ENCODE data around the gene FAM110A.
"Not testable (repeated sequence)": the region's sequence is repeated elsewhere in the genome, so short reads cannot be mapped to it uniquely, and the experiment has no call there.

Gene FAM110A

GRCh38 chr20:833450-834150 is at the start of gene FAM110A:
Gene FAM110A (plus strand): TSS chr20:833715. CDS start chr20:844805, 11,090 bp downstream.
- Histone ChIP-seq H3K27me3 (ENCODE audit: control insufficient read depth in 1 of 2, insufficient read depth in 2 of 2, low read length in 2 of 2) (no peaks in the 10 kb centered on the region), H3K36me3 (ENCODE audit: insufficient read depth, low read length) (no peaks in the 10 kb centered on the region), H3K4me1 (ENCODE audit: insufficient read depth, low read length) (peaks cover 4% of the 10 kb centered on the region), H3K9ac (ENCODE audit: low read length) (no peak within 1 kb of the TSS), H3K9me3 (ENCODE audit: low read length) (no peaks in the 10 kb centered on the region), H3K27ac (ENCODE audit: low read depth, low read length) (peak within 1 kb of the TSS; percentile 21), H3K4me3 (ENCODE audit: low read depth in 1 of 2, low read length in 2 of 2) (peak within 1 kb of the TSS; percentile 66 to 70)

GRCh38 chr20:787825-788224 is 45.7 kb upstream of the FAM110A start:
- Histone ChIP-seq H3K36me3 (ENCODE audit: insufficient read depth, low read length) (no peaks in the 10 kb centered on the region), H3K27ac (ENCODE audit: low read depth, low read length) (no peak overlapping the region), H3K9me3 (ENCODE audit: low read length) (no peaks in the 10 kb centered on the region), H3K9ac (ENCODE audit: low read length) (no peak overlapping the region), H3K27me3 (ENCODE audit: control insufficient read depth in 1 of 2, insufficient read depth in 2 of 2, low read length in 2 of 2) (no peaks in the 10 kb centered on the region), H3K4me3 (ENCODE audit: low read depth in 1 of 2, low read length in 2 of 2) (no peak overlapping the region), H3K4me1 (ENCODE audit: insufficient read depth, low read length) (no peaks in the 10 kb centered on the region)

GRCh38 chr20:791056-791455 is 42.5 kb upstream of the FAM110A start:
- Histone ChIP-seq H3K4me3 (ENCODE audit: low read depth in 1 of 2, low read length in 2 of 2) (no peak overlapping the region), H3K9me3 (ENCODE audit: low read length) (no peaks in the 10 kb centered on the region), H3K9ac (ENCODE audit: low read length) (no peak overlapping the region), H3K4me1 (ENCODE audit: insufficient read depth, low read length) (no peaks in the 10 kb centered on the region), H3K36me3 (ENCODE audit: insufficient read depth, low read length) (no peaks in the 10 kb centered on the region), H3K27ac (ENCODE audit: low read depth, low read length) (no peak overlapping the region), H3K27me3 (ENCODE audit: control insufficient read depth in 1 of 2, insufficient read depth in 2 of 2, low read length in 2 of 2) (no peaks in the 10 kb centered on the region)

GRCh38 chr20:792248-792647 is 41.3 kb upstream of the FAM110A start:
- no peaks in the 10 kb centered on the region for H3K36me3 ChIP-seq (ENCODE audit: insufficient read depth, low read length)
- no peaks in the 10 kb centered on the region for H3K27me3 ChIP-seq (ENCODE audit: control insufficient read depth in 1 of 2, insufficient read depth in 2 of 2, low read length in 2 of 2)
- H3K9ac ChIP-seq (ENCODE audit: low read length): no peak overlapping the region
- H3K27ac ChIP-seq (ENCODE audit: low read depth, low read length): no peak overlapping the region
- H3K4me3 ChIP-seq (ENCODE audit: low read depth in 1 of 2, low read length in 2 of 2): no peak overlapping the region
- no peaks in the 10 kb centered on the region for H3K4me1 ChIP-seq (ENCODE audit: insufficient read depth, low read length)
- H3K9me3 ChIP-seq (ENCODE audit: low read length): no peaks in the 10 kb centered on the region

GRCh38 chr20:796921-797320 is 36.6 kb upstream of the FAM110A start:
- Histone ChIP-seq H3K4me1 (ENCODE audit: insufficient read depth, low read length) (no peaks in the 10 kb centered on the region), H3K9ac (ENCODE audit: low read length) (no peak overlapping the region), H3K36me3 (ENCODE audit: insufficient read depth, low read length) (no peaks in the 10 kb centered on the region), H3K27me3 (ENCODE audit: control insufficient read depth in 1 of 2, insufficient read depth in 2 of 2, low read length in 2 of 2) (no peaks in the 10 kb centered on the region), H3K27ac (ENCODE audit: low read depth, low read length) (no peak overlapping the region), H3K4me3 (ENCODE audit: low read depth in 1 of 2, low read length in 2 of 2) (no peak overlapping the region), H3K9me3 (ENCODE audit: low read length) (no peaks in the 10 kb centered on the region)

- not testable (repeated sequence) for H3K4me3 ChIP-seq (ENCODE audit: low read depth in 1 of 2, low read length in 2 of 2); H3K4me1 ChIP-seq (ENCODE audit: insufficient read depth, low read length); H3K9ac ChIP-seq (ENCODE audit: low read length); H3K9me3 ChIP-seq (ENCODE audit: low read length); H3K27ac ChIP-seq (ENCODE audit: low read depth, low read length); H3K36me3 ChIP-seq (ENCODE audit: insufficient read depth, low read length); H3K27me3 ChIP-seq (ENCODE audit: control insufficient read depth in 1 of 2, insufficient read depth in 2 of 2, low read length in 2 of 2)
Measured at GRCh38 chr20:798746-799145, 34.8 kb upstream of the FAM110A start.

GRCh38 chr20:800026-800425 is 33.5 kb upstream of the FAM110A start:
- not testable (repeated sequence) for H3K4me3 ChIP-seq (ENCODE audit: low read depth in 1 of 2, low read length in 2 of 2); H3K9ac ChIP-seq (ENCODE audit: low read length); H3K27me3 ChIP-seq (ENCODE audit: control insufficient read depth in 1 of 2, insufficient read depth in 2 of 2, low read length in 2 of 2); H3K27ac ChIP-seq (ENCODE audit: low read depth, low read length); H3K36me3 ChIP-seq (ENCODE audit: insufficient read depth, low read length); H3K9me3 ChIP-seq (ENCODE audit: low read length); H3K4me1 ChIP-seq (ENCODE audit: insufficient read depth, low read length)

GRCh38 chr20:801678-802077 is 31.8 kb upstream of the FAM110A start:
- Histone ChIP-seq H3K27me3 (ENCODE audit: control insufficient read depth in 1 of 2, insufficient read depth in 2 of 2, low read length in 2 of 2) (no peaks in the 10 kb centered on the region), H3K4me3 (ENCODE audit: low read depth in 1 of 2, low read length in 2 of 2) (no peak overlapping the region), H3K9ac (ENCODE audit: low read length) (no peak overlapping the region), H3K9me3 (ENCODE audit: low read length) (no peaks in the 10 kb centered on the region), H3K4me1 (ENCODE audit: insufficient read depth, low read length) (no peaks in the 10 kb centered on the region), H3K36me3 (ENCODE audit: insufficient read depth, low read length) (no peaks in the 10 kb centered on the region), H3K27ac (ENCODE audit: low read depth, low read length) (no peak overlapping the region)

GRCh38 chr20:805713-806112 is 27.8 kb upstream of the FAM110A start:
- no peak overlapping the region for H3K9ac ChIP-seq (ENCODE audit: low read length)
- no peak overlapping the region for H3K27ac ChIP-seq (ENCODE audit: low read depth, low read length)
- H3K4me1 ChIP-seq (ENCODE audit: insufficient read depth, low read length): no peaks in the 10 kb centered on the region
- H3K4me3 ChIP-seq (ENCODE audit: low read depth in 1 of 2, low read length in 2 of 2): no peak overlapping the region
- H3K9me3 ChIP-seq (ENCODE audit: low read length): no peaks in the 10 kb centered on the region
- H3K27me3 ChIP-seq (ENCODE audit: control insufficient read depth in 1 of 2, insufficient read depth in 2 of 2, low read length in 2 of 2): no peaks in the 10 kb centered on the region
- H3K36me3 ChIP-seq (ENCODE audit: insufficient read depth, low read length): no peaks in the 10 kb centered on the region

- H3K36me3 ChIP-seq (ENCODE audit: insufficient read depth, low read length); H3K27ac ChIP-seq (ENCODE audit: low read depth, low read length); H3K9ac ChIP-seq (ENCODE audit: low read length); H3K9me3 ChIP-seq (ENCODE audit: low read length); H3K4me3 ChIP-seq (ENCODE audit: low read depth in 1 of 2, low read length in 2 of 2); H3K4me1 ChIP-seq (ENCODE audit: insufficient read depth, low read length); H3K27me3 ChIP-seq (ENCODE audit: control insufficient read depth in 1 of 2, insufficient read depth in 2 of 2, low read length in 2 of 2): not testable (repeated sequence)
Measured at GRCh38 chr20:811776-812434, 21.6 kb upstream of the FAM110A start.

GRCh38 chr20:812435-812814 is 21.1 kb upstream of the FAM110A start:
- not testable (repeated sequence) for H3K9ac ChIP-seq (ENCODE audit: low read length); H3K4me1 ChIP-seq (ENCODE audit: insufficient read depth, low read length); H3K36me3 ChIP-seq (ENCODE audit: insufficient read depth, low read length); H3K9me3 ChIP-seq (ENCODE audit: low read length); H3K27me3 ChIP-seq (ENCODE audit: control insufficient read depth in 1 of 2, insufficient read depth in 2 of 2, low read length in 2 of 2); H3K27ac ChIP-seq (ENCODE audit: low read depth, low read length); H3K4me3 ChIP-seq (ENCODE audit: low read depth in 1 of 2, low read length in 2 of 2)

- no peak overlapping the region for H3K4me3 ChIP-seq (ENCODE audit: low read depth in 1 of 2, low read length in 2 of 2)
- no peak overlapping the region for H3K27ac ChIP-seq (ENCODE audit: low read depth, low read length)
- no peaks in the 10 kb centered on the region for H3K4me1 ChIP-seq (ENCODE audit: insufficient read depth, low read length)
- H3K9me3 ChIP-seq (ENCODE audit: low read length): no peaks in the 10 kb centered on the region
- no peak overlapping the region for H3K9ac ChIP-seq (ENCODE audit: low read length)
- H3K27me3 ChIP-seq (ENCODE audit: control insufficient read depth in 1 of 2, insufficient read depth in 2 of 2, low read length in 2 of 2): no peaks in the 10 kb centered on the region
- H3K36me3 ChIP-seq (ENCODE audit: insufficient read depth, low read length): no peaks in the 10 kb centered on the region
Measured at GRCh38 chr20:813390-813789, 20.1 kb upstream of the FAM110A start.

All from muscle layer of colon (tissue), 2 donors.